WTC11 (cell line): ENCODE measurements around the gene THRA. TPM values are rescaled to one million over a fixed set of nuclear protein-coding genes. Genes with fewer than 3 reads are reported as not detected.

Source experiments
- CREB1 ChIP-seq: sonication (generic); formaldehyde crosslinking; IDR thresholded peaks from 2 replicates; pipeline ENCODE4 v1.8.0; 2023; ENCODE audit warnings: mild to moderate bottlenecking, missing genetic modification reagents
- FOXK1 ChIP-seq: sonication (generic); formaldehyde crosslinking; IDR thresholded peaks from 2 replicates; pipeline ENCODE4 v1.8.0; 2022; ENCODE audit warnings: mild to moderate bottlenecking, moderate library complexity, missing genetic modification reagents
- MYBL2 ChIP-seq: sonication (generic); formaldehyde crosslinking; IDR thresholded peaks from 2 replicates; pipeline ENCODE4 v1.8.1; 2023; ENCODE audit warnings: mild to moderate bottlenecking, moderate library complexity, missing genetic modification reagents
- NR2C2 ChIP-seq: sonication (generic); formaldehyde crosslinking; IDR thresholded peaks from 2 replicates; pipeline ENCODE4 v1.8.0; 2022; ENCODE audit warnings: mild to moderate bottlenecking, missing genetic modification reagents
- RELA ChIP-seq: sonication (generic); formaldehyde crosslinking; IDR thresholded peaks from 2 replicates; pipeline ENCODE4 v1.8.1; 2022; ENCODE audit warnings: missing genetic modification reagents, mild to moderate bottlenecking, borderline replicate concordance
- SOX15 ChIP-seq: fragments of 250-450 bp; sonication (Bioruptor Pico); IDR thresholded peaks from 2 replicates; pipeline ENCODE4 v1.9.0; 2021; ENCODE audit warnings: mild to moderate bottlenecking
- TP53 ChIP-seq: sonication (generic); formaldehyde crosslinking; IDR thresholded peaks from 2 replicates; pipeline ENCODE4 v1.8.1; 2023; ENCODE audit warnings: mild to moderate bottlenecking, missing genetic modification reagents
- ZBTB21 ChIP-seq: sonication (generic); formaldehyde crosslinking; IDR thresholded peaks from 2 replicates; pipeline ENCODE4 v1.8.1; 2023; ENCODE audit warnings: mild to moderate bottlenecking, missing genetic modification reagents, borderline replicate concordance
- ZNF416 ChIP-seq: fragments of 250-450 bp; sonication (Bioruptor Pico); IDR thresholded peaks from 2 replicates; pipeline ENCODE4 v1.9.0; 2021; ENCODE audit warnings: mild to moderate bottlenecking, inconsistent platforms
- ZNF671 ChIP-seq: fragments of 250-450 bp; sonication (Bioruptor Pico); IDR thresholded peaks from 2 replicates; pipeline ENCODE4 v1.8.0; 2021; ENCODE audit warnings: mild to moderate bottlenecking
- total RNA-seq: library from RNA; stranded (reverse); gene quantifications from 3 replicates; pipeline ENCODE4 v1.2.3, GENCODE V29; 2021
- TF ChIP-seq, protein P1 (sequence below): sonication (generic); formaldehyde crosslinking; IDR thresholded peaks from 2 replicates; pipeline ENCODE4 v1.8.0; 2022; ENCODE audit warnings: mild to moderate bottlenecking, missing genetic modification reagents
- TF ChIP-seq, protein P2 (sequence below): sonication (generic); formaldehyde crosslinking; IDR thresholded peaks from 2 replicates; pipeline ENCODE4 v1.8.0; 2023; ENCODE audit warnings: missing genetic modification reagents, mild to moderate bottlenecking, borderline replicate concordance
- TF ChIP-seq, protein P3 (sequence below): sonication (generic); formaldehyde crosslinking; IDR thresholded peaks from 2 replicates; pipeline ENCODE4 v1.8.0; 2023; ENCODE audit warnings: mild to moderate bottlenecking, missing genetic modification reagents
- TF ChIP-seq, protein P4 (sequence below): fragments of 250-450 bp; sonication (Bioruptor Pico); IDR thresholded peaks from 2 replicates; pipeline ENCODE4 v1.8.0; 2021; ENCODE audit warnings: mild to moderate bottlenecking
- TF ChIP-seq, protein P5 (sequence below): fragments of 250-450 bp; sonication (Bioruptor Pico); IDR thresholded peaks from 2 replicates; pipeline ENCODE4 v1.9.0; 2021; ENCODE audit warnings: mild to moderate bottlenecking, borderline replicate concordance
- TF ChIP-seq, protein P6 (sequence below): fragments of 250-450 bp; sonication (Bioruptor Pico); IDR thresholded peaks from 2 replicates; pipeline ENCODE4 v1.9.0; 2021; ENCODE audit warnings: moderate library complexity, mild to moderate bottlenecking, inconsistent platforms, borderline replicate concordance
- TF ChIP-seq, protein P7 (sequence below): sonication (generic); formaldehyde crosslinking; conservative IDR thresholded peaks from 2 replicates; pipeline ENCODE4 v1.8.1; 2022; ENCODE audit warnings: mild to moderate bottlenecking, missing genetic modification reagents
- TF ChIP-seq, protein P8 (sequence below): sonication (generic); formaldehyde crosslinking; IDR thresholded peaks from 2 replicates; pipeline ENCODE4 v1.8.1; 2023; ENCODE audit warnings: mild to moderate bottlenecking, missing genetic modification reagents, moderate library complexity

The THRA gene
- total RNA-seq, 1 experiment from 2014 or later, result 15.9 TPM

DNA sequence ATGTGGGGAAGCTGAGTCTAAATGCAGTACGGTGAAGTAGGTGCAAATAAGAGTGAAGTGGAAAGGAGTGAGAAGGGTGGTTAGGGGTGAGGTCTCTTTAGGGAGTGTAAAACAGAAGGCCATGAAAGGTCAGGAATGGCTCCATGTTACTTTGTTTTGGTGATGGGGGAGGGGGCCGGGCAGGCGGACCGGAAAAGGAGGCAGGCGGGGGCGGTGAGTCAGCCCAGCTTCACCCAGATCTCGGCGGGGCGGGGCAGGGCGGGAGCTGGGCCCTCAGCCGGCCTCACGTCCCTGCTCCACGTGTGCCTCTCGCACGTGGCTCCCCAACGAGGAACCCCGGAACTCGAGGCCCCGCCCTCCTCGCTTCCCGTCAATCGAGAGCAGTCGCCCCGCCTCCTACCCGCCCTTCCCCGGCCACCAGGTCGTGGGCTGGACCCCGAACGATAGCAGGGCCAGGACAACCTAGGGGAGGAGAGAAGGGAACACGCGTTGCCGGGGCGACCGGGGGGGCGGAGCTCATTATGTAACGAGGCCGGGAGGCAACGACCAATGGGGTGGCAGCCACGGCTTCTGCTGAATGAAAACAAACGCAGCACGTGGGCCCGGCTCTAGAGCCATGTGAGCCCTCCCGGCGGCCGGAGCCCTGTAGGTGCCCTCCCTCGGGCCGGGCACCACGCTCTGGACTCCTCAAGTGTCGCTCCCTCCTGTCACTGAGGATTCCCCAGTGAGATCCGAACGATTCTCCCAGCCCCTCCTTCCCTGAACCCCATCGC lies 36.3 kb downstream of the THRA start (continued):
- TF ChIP-seq, protein P1, sequence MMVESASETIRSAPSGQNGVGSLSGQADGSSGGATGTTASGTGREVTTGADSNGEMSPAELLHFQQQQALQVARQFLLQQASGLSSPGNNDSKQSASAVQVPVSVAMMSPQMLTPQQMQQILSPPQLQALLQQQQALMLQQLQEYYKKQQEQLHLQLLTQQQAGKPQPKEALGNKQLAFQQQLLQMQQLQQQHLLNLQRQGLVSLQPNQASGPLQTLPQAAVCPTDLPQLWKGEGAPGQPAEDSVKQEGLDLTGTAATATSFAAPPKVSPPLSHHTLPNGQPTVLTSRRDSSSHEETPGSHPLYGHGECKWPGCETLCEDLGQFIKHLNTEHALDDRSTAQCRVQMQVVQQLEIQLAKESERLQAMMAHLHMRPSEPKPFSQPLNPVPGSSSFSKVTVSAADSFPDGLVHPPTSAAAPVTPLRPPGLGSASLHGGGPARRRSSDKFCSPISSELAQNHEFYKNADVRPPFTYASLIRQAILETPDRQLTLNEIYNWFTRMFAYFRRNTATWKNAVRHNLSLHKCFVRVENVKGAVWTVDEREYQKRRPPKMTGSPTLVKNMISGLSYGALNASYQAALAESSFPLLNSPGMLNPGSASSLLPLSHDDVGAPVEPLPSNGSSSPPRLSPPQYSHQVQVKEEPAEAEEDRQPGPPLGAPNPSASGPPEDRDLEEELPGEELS (CRISPR knock-in tag), result peak; percentile 95
- no peak for TF ChIP-seq SOX15 (CRISPR knock-in tag)
- TF ChIP-seq TP53 (CRISPR knock-in tag), result peak; percentile 93
- TF ChIP-seq, protein P2, sequence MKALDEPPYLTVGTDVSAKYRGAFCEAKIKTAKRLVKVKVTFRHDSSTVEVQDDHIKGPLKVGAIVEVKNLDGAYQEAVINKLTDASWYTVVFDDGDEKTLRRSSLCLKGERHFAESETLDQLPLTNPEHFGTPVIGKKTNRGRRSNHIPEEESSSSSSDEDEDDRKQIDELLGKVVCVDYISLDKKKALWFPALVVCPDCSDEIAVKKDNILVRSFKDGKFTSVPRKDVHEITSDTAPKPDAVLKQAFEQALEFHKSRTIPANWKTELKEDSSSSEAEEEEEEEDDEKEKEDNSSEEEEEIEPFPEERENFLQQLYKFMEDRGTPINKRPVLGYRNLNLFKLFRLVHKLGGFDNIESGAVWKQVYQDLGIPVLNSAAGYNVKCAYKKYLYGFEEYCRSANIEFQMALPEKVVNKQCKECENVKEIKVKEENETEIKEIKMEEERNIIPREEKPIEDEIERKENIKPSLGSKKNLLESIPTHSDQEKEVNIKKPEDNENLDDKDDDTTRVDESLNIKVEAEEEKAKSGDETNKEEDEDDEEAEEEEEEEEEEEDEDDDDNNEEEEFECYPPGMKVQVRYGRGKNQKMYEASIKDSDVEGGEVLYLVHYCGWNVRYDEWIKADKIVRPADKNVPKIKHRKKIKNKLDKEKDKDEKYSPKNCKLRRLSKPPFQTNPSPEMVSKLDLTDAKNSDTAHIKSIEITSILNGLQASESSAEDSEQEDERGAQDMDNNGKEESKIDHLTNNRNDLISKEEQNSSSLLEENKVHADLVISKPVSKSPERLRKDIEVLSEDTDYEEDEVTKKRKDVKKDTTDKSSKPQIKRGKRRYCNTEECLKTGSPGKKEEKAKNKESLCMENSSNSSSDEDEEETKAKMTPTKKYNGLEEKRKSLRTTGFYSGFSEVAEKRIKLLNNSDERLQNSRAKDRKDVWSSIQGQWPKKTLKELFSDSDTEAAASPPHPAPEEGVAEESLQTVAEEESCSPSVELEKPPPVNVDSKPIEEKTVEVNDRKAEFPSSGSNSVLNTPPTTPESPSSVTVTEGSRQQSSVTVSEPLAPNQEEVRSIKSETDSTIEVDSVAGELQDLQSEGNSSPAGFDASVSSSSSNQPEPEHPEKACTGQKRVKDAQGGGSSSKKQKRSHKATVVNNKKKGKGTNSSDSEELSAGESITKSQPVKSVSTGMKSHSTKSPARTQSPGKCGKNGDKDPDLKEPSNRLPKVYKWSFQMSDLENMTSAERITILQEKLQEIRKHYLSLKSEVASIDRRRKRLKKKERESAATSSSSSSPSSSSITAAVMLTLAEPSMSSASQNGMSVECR, result peak; percentile 91
- TF ChIP-seq, protein P3, sequence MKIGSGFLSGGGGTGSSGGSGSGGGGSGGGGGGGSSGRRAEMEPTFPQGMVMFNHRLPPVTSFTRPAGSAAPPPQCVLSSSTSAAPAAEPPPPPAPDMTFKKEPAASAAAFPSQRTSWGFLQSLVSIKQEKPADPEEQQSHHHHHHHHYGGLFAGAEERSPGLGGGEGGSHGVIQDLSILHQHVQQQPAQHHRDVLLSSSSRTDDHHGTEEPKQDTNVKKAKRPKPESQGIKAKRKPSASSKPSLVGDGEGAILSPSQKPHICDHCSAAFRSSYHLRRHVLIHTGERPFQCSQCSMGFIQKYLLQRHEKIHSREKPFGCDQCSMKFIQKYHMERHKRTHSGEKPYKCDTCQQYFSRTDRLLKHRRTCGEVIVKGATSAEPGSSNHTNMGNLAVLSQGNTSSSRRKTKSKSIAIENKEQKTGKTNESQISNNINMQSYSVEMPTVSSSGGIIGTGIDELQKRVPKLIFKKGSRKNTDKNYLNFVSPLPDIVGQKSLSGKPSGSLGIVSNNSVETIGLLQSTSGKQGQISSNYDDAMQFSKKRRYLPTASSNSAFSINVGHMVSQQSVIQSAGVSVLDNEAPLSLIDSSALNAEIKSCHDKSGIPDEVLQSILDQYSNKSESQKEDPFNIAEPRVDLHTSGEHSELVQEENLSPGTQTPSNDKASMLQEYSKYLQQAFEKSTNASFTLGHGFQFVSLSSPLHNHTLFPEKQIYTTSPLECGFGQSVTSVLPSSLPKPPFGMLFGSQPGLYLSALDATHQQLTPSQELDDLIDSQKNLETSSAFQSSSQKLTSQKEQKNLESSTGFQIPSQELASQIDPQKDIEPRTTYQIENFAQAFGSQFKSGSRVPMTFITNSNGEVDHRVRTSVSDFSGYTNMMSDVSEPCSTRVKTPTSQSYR (CRISPR knock-in tag), result peak; percentile 57
- TF ChIP-seq ZNF671, result no peak
- no peak for TF ChIP-seq NR2C2 (CRISPR knock-in tag)
- TF ChIP-seq, protein P4, sequence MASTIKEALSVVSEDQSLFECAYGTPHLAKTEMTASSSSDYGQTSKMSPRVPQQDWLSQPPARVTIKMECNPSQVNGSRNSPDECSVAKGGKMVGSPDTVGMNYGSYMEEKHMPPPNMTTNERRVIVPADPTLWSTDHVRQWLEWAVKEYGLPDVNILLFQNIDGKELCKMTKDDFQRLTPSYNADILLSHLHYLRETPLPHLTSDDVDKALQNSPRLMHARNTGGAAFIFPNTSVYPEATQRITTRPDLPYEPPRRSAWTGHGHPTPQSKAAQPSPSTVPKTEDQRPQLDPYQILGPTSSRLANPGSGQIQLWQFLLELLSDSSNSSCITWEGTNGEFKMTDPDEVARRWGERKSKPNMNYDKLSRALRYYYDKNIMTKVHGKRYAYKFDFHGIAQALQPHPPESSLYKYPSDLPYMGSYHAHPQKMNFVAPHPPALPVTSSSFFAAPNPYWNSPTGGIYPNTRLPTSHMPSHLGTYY (CRISPR knock-in tag), result no peak
- TF ChIP-seq, protein P5, sequence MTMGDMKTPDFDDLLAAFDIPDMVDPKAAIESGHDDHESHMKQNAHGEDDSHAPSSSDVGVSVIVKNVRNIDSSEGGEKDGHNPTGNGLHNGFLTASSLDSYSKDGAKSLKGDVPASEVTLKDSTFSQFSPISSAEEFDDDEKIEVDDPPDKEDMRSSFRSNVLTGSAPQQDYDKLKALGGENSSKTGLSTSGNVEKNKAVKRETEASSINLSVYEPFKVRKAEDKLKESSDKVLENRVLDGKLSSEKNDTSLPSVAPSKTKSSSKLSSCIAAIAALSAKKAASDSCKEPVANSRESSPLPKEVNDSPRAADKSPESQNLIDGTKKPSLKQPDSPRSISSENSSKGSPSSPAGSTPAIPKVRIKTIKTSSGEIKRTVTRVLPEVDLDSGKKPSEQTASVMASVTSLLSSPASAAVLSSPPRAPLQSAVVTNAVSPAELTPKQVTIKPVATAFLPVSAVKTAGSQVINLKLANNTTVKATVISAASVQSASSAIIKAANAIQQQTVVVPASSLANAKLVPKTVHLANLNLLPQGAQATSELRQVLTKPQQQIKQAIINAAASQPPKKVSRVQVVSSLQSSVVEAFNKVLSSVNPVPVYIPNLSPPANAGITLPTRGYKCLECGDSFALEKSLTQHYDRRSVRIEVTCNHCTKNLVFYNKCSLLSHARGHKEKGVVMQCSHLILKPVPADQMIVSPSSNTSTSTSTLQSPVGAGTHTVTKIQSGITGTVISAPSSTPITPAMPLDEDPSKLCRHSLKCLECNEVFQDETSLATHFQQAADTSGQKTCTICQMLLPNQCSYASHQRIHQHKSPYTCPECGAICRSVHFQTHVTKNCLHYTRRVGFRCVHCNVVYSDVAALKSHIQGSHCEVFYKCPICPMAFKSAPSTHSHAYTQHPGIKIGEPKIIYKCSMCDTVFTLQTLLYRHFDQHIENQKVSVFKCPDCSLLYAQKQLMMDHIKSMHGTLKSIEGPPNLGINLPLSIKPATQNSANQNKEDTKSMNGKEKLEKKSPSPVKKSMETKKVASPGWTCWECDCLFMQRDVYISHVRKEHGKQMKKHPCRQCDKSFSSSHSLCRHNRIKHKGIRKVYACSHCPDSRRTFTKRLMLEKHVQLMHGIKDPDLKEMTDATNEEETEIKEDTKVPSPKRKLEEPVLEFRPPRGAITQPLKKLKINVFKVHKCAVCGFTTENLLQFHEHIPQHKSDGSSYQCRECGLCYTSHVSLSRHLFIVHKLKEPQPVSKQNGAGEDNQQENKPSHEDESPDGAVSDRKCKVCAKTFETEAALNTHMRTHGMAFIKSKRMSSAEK, result no peak
- peak; percentile 94 for TF ChIP-seq RELA (CRISPR knock-in tag)
- peak; percentile 82 for TF ChIP-seq MYBL2 (CRISPR knock-in tag)
- TF ChIP-seq, protein P6, sequence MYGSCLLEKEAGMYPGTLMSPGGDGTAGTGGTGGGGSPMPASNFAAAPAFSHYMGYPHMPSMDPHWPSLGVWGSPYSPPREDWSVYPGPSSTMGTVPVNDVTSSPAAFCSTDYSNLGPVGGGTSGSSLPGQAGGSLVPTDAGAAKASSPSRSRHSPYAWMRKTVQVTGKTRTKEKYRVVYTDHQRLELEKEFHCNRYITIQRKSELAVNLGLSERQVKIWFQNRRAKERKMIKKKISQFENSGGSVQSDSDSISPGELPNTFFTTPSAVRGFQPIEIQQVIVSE (CRISPR knock-in tag), result no peak
- TF ChIP-seq, protein P7, sequence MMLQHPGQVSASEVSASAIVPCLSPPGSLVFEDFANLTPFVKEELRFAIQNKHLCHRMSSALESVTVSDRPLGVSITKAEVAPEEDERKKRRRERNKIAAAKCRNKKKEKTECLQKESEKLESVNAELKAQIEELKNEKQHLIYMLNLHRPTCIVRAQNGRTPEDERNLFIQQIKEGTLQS (CRISPR knock-in tag), result no peak
- no peak; the same call in 1 of the 2 replicates for TF ChIP-seq CREB1 (CRISPR knock-in tag)
- TF ChIP-seq, protein P8, sequence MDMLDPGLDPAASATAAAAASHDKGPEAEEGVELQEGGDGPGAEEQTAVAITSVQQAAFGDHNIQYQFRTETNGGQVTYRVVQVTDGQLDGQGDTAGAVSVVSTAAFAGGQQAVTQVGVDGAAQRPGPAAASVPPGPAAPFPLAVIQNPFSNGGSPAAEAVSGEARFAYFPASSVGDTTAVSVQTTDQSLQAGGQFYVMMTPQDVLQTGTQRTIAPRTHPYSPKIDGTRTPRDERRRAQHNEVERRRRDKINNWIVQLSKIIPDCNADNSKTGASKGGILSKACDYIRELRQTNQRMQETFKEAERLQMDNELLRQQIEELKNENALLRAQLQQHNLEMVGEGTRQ (CRISPR knock-in tag), result peak; percentile 71
- TF ChIP-seq FOXK1 (CRISPR knock-in tag), result peak; percentile 95
- 0 out of 2 replicates have a peak, but pooled peaks have one; percentile 26 for TF ChIP-seq ZBTB21 (CRISPR knock-in tag)
- no peak for TF ChIP-seq ZNF416 (CRISPR knock-in tag)
